ENCODE results near the gene KL. TPM values are rescaled to one million over a fixed set of nuclear protein-coding genes. Genes with fewer than 3 reads are reported as not detected.

KL gene
- total RNA-seq, 1 donor from 2014 or later: 0.09 TPM

GRCh38 chr13:33004511-33004910 is 11.7 kb upstream of the KL start:
- intact Hi-C loops (cut with micrococcal nuclease): no loop called here

DNA sequence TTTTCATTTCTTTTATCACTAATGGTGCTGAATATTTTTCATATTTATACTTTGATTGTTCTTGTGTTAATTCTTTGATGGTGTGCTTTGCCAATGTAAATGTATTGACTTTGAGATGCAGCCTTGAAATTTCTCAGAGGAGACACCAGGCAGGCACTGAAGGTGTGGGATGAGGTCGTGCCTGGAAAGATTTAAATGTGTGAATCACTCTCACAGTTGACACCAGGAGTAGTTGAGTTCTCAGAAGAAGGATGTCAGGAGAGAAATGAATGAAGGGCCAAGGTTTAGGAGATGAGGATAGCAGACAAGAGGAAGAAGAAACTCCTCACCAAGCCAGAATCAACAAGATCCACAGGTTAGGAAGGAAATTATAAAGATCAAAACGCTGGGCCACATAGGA is 10.1 kb upstream of the KL start:
- intact Hi-C loops (cut with micrococcal nuclease): no loop called here

GRCh38 chr13:33006638-33007037 is 9.6 kb upstream of the KL start:
- intact Hi-C loops (cut with micrococcal nuclease): no loop called here

- intact Hi-C loops (cut with micrococcal nuclease): no loop called here
Measured at GRCh38 chr13:33007237-33007636, 9.0 kb upstream of the KL start.

- intact Hi-C loops (cut with micrococcal nuclease): no loop called here
Measured at GRCh38 chr13:33007950-33008349, 8.3 kb upstream of the KL start.

- intact Hi-C loops (cut with micrococcal nuclease): no loop called here
Measured at GRCh38 chr13:33008946-33009722, 7.1 kb upstream of the KL start.

DNA sequence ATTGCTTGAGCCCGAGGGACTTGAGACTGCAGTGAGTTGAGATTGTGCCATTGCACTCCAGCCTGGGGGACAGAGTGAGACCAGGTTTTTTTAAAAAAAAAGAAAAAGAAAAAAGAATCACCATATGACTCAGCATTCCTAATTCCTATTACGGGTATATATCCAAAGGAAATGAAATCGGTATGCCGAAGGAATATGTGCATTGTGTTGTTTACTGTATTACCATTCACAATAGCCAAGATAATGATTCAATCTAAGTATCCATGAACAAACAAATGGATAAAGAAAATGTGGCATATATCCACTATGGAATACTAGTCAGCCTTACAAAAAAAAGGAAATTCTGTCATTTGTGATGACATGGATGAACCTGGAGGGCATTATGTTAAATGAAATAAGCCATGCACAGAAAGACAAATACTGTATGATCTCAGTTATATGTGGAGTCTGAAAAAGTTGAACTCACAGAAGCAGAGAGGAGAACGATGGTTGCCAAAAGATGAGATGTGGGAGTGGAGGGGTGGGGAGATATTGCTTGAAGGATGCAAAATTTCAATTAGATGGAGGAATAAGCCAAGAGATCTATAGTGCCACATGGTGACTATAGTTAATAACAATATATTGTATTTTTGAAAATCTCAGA is 4.3 kb upstream of the KL start:
- intact Hi-C loops (cut with micrococcal nuclease): loop anchor here (10.0 kb wide), 4 partner anchors 97 to 367 kb away; no protein-coding TSS in a partner anchor

DNA sequence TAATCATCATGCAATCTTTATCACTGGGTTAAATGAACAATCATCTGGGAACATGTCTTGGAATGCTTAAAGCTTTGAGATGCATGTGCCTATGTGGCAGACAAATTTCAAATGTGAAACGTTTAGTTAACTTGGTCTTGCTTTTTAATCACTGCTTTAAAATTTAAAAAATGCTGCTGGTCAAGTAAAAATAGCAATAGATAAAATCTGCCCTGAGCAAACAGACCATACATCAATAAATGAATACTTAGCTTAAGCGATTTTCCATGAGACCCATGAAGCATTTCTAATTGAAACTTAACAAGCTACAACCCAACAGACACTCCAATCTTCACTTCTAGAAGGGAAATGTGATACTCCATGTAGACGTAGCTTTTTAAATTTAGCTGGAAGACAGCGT is 1.9 kb upstream of the KL start:
- intact Hi-C loops (cut with micrococcal nuclease): loop anchor here (10.0 kb wide), 4 partner anchors 99 to 369 kb away; no protein-coding TSS in a partner anchor

- intact Hi-C loops (cut with micrococcal nuclease): loop anchor here (5.0 to 10.0 kb wide), 5 partner anchors 100 to 527 kb away; no protein-coding TSS in a partner anchor
Measured at GRCh38 chr13:33015241-33015668, 968 bp upstream of the KL start.

- intact Hi-C loops (cut with micrococcal nuclease): loop anchor here (5.0 to 10.0 kb wide), 5 partner anchors 101 to 526 kb away; no protein-coding TSS in a partner anchor
Measured at GRCh38 chr13:33015791-33016323, 366 bp upstream of the KL start.

GRCh38 chr13:33017323-33017929 is 1.2 kb downstream of the KL start:
- intact Hi-C loops (cut with micrococcal nuclease): loop anchor here (1.0 to 10.0 kb wide), 6 partner anchors 103 to 525 kb away; partner anchors contain the start of gene PDS5B

DNA sequence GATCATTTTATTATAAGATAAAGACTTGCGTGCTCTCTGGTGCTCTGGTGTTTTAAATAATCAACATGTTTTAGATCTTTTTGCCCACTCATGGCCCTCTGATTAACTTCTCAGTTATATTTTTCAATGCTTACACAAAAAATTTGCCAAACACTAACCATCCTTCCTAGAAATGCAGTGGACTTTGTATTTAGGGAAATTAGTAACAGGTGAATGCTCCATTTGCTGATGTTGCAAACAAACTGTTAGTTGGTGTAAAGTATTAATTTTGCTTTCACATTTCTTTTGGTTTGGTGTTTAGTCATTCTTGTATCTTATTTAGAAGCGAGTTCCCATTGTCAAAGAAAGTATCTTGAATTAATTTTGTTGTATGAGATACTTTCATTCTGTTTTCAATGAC is 2.7 kb downstream of the KL start:
- intact Hi-C loops (cut with micrococcal nuclease): loop anchor here (5.0 to 10.0 kb wide), 5 partner anchors 104 to 523 kb away; no protein-coding TSS in a partner anchor

DNA sequence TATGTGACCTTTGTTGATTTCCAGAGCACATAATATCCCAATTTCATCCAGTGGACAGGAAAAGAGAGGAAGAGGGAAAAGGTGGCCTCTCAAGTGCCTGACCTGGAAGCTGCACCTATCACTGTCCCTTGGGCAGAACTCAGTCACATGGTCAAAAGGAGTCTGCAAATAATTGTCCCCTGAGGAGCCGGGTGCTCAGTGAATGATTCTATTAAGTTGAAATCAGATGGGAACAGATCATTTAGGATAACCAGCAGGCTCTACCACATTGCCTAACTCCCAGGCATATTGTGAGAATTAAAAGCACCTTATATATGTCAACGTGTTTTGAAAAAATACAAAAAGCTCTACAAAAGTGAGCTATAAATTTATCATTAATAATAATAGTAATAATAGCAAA is 6.8 kb downstream of the KL start:
- intact Hi-C loops (cut with micrococcal nuclease): no loop called here

DNA sequence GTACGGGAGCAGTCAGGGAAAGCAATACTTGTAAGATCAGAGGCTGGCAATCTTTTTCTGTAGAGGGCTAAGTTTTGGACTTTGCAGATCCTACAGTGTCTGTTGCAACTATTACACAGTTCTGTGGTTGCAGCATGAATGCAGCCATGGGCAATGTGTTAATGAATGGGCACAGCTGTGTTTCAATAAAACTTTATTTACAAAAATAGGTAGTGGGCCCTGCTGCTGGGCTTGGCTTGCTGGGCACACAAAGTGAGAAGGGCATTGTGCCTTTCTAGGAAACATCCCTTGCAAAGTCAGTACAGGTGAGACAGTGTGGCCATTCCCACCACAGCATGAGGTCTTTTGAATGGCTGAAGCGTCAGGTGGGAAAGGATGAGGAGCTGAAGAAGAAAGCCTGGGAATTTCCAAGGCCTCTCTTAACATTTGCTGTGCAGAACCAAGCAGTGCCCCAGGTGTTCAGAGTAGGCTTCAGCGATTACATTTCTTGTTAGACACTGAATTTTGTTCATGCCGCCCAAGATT is 9.1 kb downstream of the KL start:
- intact Hi-C loops (cut with micrococcal nuclease): no loop called here

DNA sequence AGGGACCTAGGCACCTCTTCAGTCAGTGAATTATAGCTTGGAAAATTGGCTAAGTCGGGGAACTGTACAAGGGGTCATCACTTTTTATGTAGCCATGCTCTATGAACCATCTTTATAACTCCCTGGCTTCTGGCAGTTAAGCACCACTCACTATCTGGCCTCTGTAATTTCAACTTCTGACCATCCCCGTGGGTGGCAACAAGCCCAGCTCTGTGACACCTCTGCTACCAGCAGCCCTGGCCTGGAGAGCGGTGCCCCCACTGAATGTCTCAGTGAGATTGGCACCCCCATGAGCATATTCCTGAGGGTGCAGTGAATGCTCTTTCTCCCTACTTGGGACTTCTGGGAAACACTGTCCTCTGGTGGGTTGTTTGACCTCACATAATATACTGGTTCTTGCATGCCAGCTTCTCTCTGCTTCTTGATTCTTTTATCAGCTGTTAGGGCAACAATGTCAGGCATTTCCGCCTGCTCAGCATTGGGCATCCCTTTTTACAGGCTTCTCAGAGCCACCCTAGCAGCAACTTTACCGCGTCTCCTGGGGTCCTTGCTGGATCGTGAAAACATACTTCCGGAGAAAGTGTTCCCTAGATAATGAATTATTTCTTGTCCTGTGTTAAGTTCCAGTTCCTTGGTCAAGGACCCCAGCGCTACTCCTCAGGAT is 10.4 kb downstream of the KL start:
- intact Hi-C loops (cut with micrococcal nuclease): no loop called here

DNA sequence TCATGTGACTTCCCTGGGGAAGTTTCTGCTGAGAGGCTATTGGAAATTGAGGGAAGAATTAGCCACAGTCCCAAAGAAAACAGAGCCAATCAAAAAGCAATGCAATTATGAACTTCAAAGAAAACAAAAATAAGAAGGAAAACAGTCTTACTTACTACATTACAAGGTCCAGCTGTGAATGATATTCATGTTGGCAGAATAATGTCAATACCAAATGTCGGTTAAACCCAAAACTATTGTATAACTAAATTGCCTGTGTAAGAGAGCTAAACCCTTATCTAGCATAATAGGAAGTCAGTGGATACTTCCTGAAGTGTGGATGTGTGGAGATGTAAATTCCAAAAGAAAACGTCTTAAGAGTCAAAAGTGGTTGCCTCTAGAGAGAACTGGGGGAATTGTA is 12.4 kb downstream of the KL start:
- intact Hi-C loops (cut with micrococcal nuclease): no loop called here

DNA sequence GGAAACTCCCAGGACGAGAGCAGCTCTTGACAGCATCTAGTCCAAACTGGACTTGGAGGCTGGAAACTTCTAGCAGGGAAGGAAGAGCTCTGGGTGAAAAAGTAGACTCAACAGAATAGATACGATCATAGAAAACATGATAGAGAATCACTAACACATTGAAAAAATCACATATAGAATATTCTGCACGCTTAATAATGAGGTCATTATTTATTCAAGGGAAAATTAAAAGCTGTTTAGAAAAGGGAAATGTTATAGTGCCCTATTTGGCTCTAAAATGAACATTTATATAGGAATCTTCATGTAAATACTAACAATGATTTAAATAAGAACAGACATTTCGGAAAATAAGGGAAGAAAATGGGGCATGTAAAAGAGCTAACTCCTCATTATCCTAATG is 15.1 kb downstream of the KL start:
- intact Hi-C loops (cut with micrococcal nuclease): no loop called here

DNA sequence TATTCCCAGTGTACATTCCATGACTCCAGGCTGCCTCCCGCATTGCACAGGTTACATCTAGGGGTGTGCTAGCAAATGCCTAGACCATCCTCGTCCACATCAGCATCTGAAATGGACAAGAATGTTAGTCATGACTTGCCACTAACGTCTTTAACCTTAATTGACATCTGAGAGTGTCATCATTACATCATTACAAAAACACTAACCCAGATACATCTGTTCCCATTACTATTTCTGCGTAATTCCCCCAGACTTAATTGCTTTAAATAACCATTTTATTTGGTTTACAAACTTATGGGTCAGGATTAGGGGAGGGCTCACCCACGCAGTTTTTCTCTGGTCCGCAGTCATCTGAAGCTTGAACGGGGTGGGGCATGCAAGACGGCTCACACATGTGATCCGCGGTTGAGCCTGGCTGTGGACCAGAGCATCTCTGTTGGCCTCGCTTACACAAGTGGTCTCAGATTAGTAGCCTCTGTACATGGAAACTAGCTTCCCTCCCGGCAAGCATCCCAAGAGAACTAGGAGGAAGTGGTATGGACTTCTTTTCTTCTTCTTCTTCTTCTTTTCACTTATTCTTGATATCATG is 15.9 kb downstream of the KL start:
- intact Hi-C loops (cut with micrococcal nuclease): no loop called here

DNA sequence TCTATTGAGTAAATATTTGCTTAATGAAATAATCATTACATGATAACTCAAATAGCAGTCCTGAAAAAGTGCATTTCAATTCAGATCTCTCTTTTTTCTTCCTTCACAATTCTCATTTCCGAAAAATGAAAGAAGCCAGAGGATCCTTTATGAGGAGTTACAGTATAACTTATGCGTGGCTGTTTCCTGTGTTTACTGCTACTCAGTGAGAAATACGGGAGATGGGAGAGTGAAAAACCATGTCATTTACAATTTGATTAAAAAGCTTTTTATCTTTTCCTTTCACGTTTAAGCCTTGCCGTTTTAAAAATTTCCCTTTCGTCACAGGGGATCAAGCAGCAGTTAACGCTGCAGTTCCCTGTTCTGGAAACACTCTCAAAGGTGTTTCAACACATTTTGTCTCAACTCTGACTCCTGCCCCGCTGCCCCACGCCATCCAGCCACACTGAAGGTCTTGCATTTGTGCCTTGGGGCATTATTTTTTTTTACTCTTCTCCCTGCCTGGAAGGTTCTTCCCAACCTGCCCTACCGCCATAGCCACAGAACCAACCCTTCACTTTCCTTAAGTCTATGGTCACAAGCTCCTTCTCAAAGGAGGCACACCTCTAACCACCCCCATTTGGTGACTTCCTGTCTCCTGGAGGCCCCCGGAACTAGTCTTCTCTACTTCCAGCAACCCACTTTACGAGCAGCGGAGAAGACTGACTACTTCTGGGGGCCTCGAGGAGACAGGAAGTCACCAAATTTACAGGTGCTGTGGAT is 17.0 kb downstream of the KL start:
- intact Hi-C loops (cut with micrococcal nuclease): no loop called here

DNA sequence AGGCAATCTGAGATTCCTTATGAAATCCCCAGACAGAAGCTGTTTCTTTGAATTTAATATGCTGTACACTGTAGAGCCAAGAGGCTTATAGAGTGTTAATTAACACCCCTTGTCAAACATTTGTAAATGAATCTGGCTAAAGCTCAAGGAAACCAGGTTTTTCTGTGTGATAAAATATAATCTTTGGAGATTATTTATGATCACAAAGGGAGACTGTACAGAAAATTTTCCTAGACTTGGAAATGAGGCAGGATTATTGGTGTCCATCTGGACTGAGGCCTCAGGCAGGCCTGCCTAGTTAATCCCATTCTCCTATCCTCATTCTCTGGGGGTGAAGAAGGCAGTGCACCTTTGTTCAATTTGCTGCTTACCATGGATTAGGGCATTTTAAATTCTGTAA is 17.8 kb downstream of the KL start:
- intact Hi-C loops (cut with micrococcal nuclease): no loop called here
